AG10803 (cell line): ENCODE results near the gene ZNF595.
A peak's percentile ranks its signal among the peaks of the same experiment; 100 is the strongest.
"Not testable (repeated sequence)": the region's sequence is repeated elsewhere in the genome, so short reads cannot be mapped to it uniquely, and the experiment has no call there.

Experiments used
- DNase-seq: peaks from one replicate; pipeline ENCODE4 v3.0.0; 2010; ENCODE audit warnings: low read depth
- H3K4me3 ChIP-seq: 2 replicates; pipeline ENCODE4 v1.5.1; 2011; ENCODE audit warnings: mild to moderate bottlenecking, low read length, control low read depth
- CTCF ChIP-seq: conservative IDR thresholded peaks from 2 replicates; pipeline ENCODE4 v1.5.1; 2011; ENCODE audit warnings: mild to moderate bottlenecking, low read length, control low read depth, inconsistent platforms

Gene ZNF595

DNA sequence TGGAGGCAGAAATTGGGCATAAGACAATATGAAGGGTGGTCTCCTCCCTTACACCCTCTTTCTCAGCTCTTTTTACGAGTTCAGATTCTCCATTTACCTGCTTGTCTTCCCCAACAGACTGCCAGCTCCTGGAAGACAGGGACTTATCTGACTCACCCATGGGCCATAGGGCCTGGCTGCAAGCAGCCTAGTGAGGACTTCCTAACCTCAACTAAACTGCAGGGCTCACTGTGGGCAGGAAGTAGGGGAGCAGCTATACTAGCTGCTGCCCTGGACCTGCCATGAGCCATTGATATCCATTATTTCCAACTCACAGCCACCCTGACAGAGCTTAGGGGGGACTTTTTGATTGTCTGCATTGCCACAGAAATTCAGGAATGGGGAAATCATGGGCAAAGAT, 59.6 kb downstream of the ZNF595 start:
- DNase-seq = no peak
- no peak for TF ChIP-seq CTCF

GRCh38 chr4:113732-114131, 60.6 kb downstream of the ZNF595 start:
- TF ChIP-seq CTCF = no peak
- no peak for DNase-seq
- no peak overlapping the region for H3K4me3 ChIP-seq

More for the DNA sequence above, 59.6 kb downstream of the ZNF595 start:
- no peak overlapping the region for H3K4me3 ChIP-seq

DNA sequence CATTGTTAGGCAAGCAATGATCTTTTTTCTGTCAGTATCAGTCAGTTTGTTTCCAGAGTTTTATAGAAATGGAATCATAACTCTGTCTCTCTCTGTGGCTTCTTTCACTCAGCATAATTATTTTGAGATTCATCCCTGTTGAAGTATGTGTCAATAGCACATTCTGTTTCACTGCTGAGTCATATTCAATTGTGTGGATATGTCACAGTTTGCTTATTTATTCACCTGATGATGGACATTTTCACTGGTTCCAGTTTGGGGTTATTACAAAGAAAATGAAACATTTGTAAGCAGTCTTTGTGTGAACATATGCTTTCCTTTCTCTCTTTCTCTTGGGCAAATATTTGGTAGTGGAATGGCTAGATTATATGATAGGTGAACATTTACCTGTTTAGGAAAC, 61.0 kb downstream of the ZNF595 start:
- no peak for DNase-seq
- TF ChIP-seq CTCF = no peak

DNA sequence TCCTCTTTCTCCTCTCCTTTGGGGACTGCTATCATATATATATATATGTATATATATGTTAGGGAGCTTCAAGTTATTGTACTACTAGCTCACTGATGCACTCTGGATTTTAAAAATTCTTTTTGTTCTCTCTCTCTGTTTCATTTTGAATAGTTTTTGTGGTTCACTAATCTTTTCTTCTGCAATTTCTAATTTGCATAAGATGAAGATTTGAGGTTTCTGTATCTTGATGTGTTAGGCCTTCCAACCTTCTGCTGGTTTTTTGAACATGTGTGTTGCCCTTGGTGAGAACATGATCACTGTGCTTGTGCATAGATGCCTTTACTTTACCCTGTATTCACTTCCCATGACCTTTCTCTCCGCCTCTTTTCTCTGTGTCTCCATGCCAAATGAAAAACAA, 63.4 kb downstream of the ZNF595 start:
- no peak for DNase-seq
- H3K4me3 ChIP-seq = no peak overlapping the region
- TF ChIP-seq CTCF = no peak

More for the DNA sequence above, 61.0 kb downstream of the ZNF595 start:
- no peak overlapping the region for H3K4me3 ChIP-seq

DNA sequence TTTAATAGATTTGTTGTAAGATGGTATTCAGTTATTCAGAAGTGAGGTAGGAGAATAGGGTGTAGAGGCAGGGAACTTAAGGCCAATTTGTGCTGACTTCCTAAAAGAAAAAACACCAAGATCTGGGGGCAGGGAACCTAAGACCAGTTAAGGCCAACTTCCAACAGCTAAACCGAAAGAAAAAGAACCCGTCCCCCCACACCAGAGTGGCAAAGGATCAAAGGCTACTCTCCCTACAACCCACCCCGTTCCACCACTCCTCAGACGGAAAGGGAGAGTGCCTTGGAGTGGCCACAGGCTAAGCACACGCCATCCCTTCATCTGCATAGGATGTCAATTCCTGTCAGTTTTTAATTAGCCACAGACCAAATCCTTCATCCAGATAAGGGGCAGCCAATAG, 67.5 kb downstream of the ZNF595 start:
- TF ChIP-seq CTCF = no peak
- DNase-seq = no peak
- H3K4me3 ChIP-seq = no peak overlapping the region

DNA sequence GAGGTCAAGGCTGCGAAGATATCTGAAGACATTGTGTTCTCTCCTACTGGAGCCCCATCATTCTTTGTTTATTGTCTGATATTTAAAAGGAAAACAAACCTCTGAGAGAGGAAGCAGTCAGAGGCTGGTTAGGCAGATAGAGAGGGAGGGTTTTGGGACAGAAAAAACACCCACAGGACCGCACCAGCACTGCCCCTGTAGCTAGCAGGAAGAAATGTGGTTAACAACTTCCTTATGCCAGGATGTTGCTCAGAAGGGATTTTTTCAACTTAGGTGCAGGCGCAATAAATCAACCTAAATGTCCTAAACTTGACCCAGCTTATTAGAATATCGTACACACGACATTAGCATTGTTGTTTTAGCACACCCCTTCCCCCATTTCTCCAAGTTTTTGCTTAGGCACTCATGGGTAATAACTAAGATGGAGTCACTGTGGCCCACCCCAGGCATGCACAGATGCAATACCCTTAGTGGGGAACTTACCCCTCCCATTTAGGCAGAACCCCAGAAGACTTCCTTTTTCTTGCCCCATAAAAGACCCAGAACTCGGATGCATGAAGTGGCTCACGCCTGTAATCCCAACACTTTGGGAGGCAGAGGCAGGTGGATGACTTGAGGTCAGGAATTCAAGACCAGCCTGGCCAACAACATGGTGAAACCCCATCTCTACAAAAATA, 68.4 kb downstream of the ZNF595 start:
- no peak for DNase-seq
- TF ChIP-seq CTCF = no peak
- no peak overlapping the region for H3K4me3 ChIP-seq

- H3K4me3 ChIP-seq = peak overlapping the region; percentile 91
- DNase-seq = not testable (repeated sequence)
Observed at GRCh38 chr4:123922-124274, 70.8 kb downstream of the ZNF595 start.
